Measurements from ENCODE around the gene NFE2L1.

The NFE2L1 gene

DNA sequence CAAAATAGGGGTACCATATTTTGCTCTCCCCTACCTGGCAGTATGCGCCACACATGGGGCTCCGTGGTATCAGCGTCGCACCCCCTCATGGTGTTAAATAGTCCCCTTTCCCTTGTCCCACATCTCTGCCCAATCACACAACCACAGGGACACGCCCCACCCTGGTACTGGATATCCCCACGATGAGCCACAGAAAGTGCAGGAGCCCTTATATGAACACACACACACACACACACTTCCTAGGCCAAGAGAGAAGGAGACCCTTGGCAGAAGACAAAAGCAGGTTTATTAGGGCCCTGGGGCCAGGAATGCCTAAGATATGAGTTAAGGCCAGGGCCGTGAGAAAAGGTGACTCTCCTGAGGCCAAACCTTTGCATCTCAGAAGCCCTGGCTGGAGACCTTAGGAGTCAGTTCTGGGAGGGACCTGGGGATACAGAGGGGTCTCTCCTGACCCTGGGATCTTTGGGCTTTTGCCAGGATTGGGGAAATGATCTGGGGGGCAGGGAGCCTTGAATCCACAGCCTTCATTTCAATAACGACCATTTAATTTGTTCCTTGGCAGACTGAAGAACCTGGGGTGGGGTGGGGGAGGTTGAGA is 22.2 kb upstream of the NFE2L1 start:
- Histone ChIP-seq H3K79me2 (ENCODE audit: insufficient read depth, low read depth) (no peaks in the 10 kb centered on the region), H3K4me1 (ENCODE audit: low read depth, poor library complexity, severe bottlenecking) (peaks cover 28% of the 10 kb centered on the region), H3K36me3 (ENCODE audit: insufficient read depth) (no peaks in the 10 kb centered on the region), H3K9ac (no peak overlapping the region), H3K27me3 (ENCODE audit: insufficient read depth, low read depth) (no peaks in the 10 kb centered on the region), H3K4me2 (peak overlapping the region; percentile 85), H3K4me3 (IDR thresholded peaks at IDR 0.05; ENCODE audit: insufficient read depth, low read depth, low read length) (no peak overlapping the region), H3K27ac (no peak overlapping the region), H4K20me1 (ENCODE audit: insufficient read depth) (no peaks in the 10 kb centered on the region), H2AFZ (ENCODE audit: low read depth) (peak overlapping the region; percentile 14; the same call in 1 of the 2 replicates)
- TF ChIP-seq, protein P1, sequence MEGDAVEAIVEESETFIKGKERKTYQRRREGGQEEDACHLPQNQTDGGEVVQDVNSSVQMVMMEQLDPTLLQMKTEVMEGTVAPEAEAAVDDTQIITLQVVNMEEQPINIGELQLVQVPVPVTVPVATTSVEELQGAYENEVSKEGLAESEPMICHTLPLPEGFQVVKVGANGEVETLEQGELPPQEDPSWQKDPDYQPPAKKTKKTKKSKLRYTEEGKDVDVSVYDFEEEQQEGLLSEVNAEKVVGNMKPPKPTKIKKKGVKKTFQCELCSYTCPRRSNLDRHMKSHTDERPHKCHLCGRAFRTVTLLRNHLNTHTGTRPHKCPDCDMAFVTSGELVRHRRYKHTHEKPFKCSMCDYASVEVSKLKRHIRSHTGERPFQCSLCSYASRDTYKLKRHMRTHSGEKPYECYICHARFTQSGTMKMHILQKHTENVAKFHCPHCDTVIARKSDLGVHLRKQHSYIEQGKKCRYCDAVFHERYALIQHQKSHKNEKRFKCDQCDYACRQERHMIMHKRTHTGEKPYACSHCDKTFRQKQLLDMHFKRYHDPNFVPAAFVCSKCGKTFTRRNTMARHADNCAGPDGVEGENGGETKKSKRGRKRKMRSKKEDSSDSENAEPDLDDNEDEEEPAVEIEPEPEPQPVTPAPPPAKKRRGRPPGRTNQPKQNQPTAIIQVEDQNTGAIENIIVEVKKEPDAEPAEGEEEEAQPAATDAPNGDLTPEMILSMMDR (conservative IDR thresholded peaks at IDR 0.05; ENCODE audit: low read depth, low read length), result no peak

DNA sequence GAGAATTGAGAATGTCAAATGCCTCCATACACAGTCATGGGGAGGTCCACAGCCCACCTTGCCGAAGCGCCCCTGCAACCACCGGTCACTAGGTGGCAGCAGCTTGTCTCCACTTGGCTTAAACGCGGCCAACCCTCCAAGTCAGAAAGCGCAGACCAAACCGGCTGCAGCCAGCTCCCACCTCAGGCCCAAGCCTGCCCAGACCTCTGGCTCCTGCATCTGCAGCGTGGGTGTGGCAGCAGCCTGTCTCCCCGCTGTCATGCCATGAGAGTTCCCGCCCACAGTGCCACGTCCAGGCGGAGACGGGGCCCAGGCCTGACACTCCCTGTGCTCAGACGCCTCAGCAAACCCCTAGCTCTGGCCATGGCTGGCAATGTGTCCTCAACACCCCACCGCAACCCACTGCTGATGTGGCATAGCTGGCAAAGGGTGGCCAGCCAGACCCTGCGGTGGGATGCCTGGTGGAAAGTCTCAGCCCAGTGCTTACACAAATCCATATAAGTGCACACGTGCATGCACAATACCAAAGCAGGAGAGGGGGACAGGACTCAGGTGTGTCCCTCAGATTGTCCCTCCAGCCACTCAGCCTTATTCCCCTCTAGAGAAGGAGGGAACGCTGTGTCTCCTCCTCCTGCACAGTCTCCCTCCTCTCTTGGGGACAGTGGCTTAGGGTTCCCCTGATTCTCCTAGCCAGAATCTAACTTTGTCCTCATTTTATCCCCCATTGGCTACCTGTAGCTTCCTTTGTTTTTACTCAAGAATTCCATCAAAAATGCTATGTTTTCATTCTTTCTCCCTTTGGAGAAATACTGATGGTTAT is 21.4 kb upstream of the NFE2L1 start:
- no peaks in the 10 kb centered on the region for H4K20me1 ChIP-seq (ENCODE audit: insufficient read depth)
- no peak overlapping the region for H3K9ac ChIP-seq
- peak overlapping the region; percentile 85; the same call in 1 of the 2 replicates for H3K4me2 ChIP-seq
- H2AFZ ChIP-seq (ENCODE audit: low read depth), result peak overlapping the region; percentile 36; the same call in 1 of the 2 replicates
- no peaks in the 10 kb centered on the region for H3K36me3 ChIP-seq (ENCODE audit: insufficient read depth)
- H3K4me3 ChIP-seq (IDR thresholded peaks at IDR 0.05; ENCODE audit: insufficient read depth, low read depth, low read length), result no peak overlapping the region
- no peaks in the 10 kb centered on the region; the same call in 1 of the 2 replicates for H3K27me3 ChIP-seq (ENCODE audit: insufficient read depth, low read depth)
- no peaks in the 10 kb centered on the region for H3K79me2 ChIP-seq (ENCODE audit: insufficient read depth, low read depth)
- H3K4me1 ChIP-seq (ENCODE audit: low read depth, poor library complexity, severe bottlenecking), result peaks cover 28% of the 10 kb centered on the region
- no peak overlapping the region for H3K27ac ChIP-seq
- TF ChIP-seq, protein P1 (conservative IDR thresholded peaks at IDR 0.05; ENCODE audit: low read depth, low read length), result peak; percentile 88

DNA sequence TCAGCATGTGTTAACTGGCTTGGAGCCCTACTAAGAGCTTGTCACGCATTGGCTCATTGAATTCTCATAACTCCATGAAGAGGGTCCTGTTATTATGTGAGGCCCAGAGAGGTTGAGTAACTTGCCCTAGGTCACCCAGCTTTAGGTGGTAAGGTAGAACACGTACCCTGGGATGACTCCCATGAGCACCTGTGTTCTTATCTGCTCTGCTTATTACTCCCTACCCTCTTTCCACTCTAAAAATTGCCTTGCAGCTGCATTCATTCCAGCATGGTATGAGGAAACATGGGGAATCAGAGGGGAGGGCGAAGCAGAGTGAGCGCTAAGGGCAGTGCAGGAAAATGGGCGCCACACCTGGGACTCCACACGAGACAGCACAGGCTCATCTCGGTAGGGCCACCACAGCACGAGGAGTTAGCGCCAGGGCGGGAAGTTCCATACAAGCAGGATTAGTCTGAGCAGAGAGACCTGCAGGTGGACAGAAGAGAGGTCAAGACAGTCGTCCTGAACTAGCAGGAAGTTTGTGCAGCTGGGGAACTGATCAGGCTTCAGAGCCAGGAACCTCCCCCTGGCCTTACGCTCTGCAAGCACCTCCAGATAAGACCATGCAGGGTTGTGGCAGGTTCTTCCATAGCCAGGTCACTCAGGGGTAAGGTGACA is 20.7 kb upstream of the NFE2L1 start:
- Histone ChIP-seq H3K9ac (no peak overlapping the region), H3K27ac (no peak overlapping the region), H3K4me3 (IDR thresholded peaks at IDR 0.05; ENCODE audit: insufficient read depth, low read depth, low read length) (no peak overlapping the region), H4K20me1 (ENCODE audit: insufficient read depth) (no peaks in the 10 kb centered on the region), H3K79me2 (ENCODE audit: insufficient read depth, low read depth) (no peaks in the 10 kb centered on the region), H3K4me1 (ENCODE audit: low read depth, poor library complexity, severe bottlenecking) (peaks cover 26% of the 10 kb centered on the region), H3K4me2 (no peak overlapping the region), H3K36me3 (ENCODE audit: insufficient read depth) (no peaks in the 10 kb centered on the region), H2AFZ (ENCODE audit: low read depth) (no peak overlapping the region), H3K27me3 (ENCODE audit: insufficient read depth, low read depth) (no peaks in the 10 kb centered on the region; the same call in 1 of the 2 replicates)
- TF ChIP-seq, protein P1 (conservative IDR thresholded peaks at IDR 0.05; ENCODE audit: low read depth, low read length), result no peak

DNA sequence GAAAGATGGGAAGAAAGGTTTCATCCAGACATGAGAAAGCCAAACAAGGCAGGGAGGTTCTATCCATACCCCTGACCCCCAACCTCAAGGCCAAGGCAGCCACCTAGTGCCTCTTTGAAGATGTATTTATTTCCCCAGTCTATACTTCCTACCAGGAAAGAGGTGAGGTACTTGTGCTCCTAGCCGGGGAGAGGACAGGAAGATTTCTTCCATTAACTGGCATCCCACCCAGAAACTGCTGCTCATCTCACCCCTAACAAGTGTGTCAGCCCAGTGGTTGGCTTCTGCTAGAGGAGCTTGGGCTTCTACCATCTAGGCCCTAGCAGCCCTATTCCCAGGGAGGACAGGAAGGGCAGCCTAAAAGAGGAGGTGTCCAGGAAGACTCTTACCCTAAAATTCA is 19.4 kb upstream of the NFE2L1 start:
- no peaks in the 10 kb centered on the region for H3K79me2 ChIP-seq (ENCODE audit: insufficient read depth, low read depth)
- H3K4me1 ChIP-seq (ENCODE audit: low read depth, poor library complexity, severe bottlenecking), result peaks cover 15% of the 10 kb centered on the region
- no peak overlapping the region for H2AFZ ChIP-seq (ENCODE audit: low read depth)
- H3K4me2 ChIP-seq, result no peak overlapping the region
- H4K20me1 ChIP-seq (ENCODE audit: insufficient read depth), result no peaks in the 10 kb centered on the region
- no peaks in the 10 kb centered on the region; the same call in 1 of the 2 replicates for H3K27me3 ChIP-seq (ENCODE audit: insufficient read depth, low read depth)
- H3K4me3 ChIP-seq (IDR thresholded peaks at IDR 0.05; ENCODE audit: insufficient read depth, low read depth, low read length), result no peak overlapping the region
- H3K9ac ChIP-seq, result no peak overlapping the region
- H3K36me3 ChIP-seq (ENCODE audit: insufficient read depth), result no peaks in the 10 kb centered on the region
- H3K27ac ChIP-seq, result no peak overlapping the region
- TF ChIP-seq, protein P1 (conservative IDR thresholded peaks at IDR 0.05; ENCODE audit: low read depth, low read length), result no peak
